ENCODE data around the gene PARD6G.

- TF ChIP-seq POLR2A (IDR thresholded peaks at IDR 0.05): no peak
- TF ChIP-seq, protein P1, sequence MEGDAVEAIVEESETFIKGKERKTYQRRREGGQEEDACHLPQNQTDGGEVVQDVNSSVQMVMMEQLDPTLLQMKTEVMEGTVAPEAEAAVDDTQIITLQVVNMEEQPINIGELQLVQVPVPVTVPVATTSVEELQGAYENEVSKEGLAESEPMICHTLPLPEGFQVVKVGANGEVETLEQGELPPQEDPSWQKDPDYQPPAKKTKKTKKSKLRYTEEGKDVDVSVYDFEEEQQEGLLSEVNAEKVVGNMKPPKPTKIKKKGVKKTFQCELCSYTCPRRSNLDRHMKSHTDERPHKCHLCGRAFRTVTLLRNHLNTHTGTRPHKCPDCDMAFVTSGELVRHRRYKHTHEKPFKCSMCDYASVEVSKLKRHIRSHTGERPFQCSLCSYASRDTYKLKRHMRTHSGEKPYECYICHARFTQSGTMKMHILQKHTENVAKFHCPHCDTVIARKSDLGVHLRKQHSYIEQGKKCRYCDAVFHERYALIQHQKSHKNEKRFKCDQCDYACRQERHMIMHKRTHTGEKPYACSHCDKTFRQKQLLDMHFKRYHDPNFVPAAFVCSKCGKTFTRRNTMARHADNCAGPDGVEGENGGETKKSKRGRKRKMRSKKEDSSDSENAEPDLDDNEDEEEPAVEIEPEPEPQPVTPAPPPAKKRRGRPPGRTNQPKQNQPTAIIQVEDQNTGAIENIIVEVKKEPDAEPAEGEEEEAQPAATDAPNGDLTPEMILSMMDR (IDR thresholded peaks at IDR 0.05): no peak
These were observed 64.5 kb downstream of the PARD6G start for GRCh38 chr18:80182855-80183254.
